GM21737 (cell line): Measurements from ENCODE around the gene NDUFB7.
"Not testable (repeated sequence)": the region's sequence is repeated elsewhere in the genome, so short reads cannot be mapped to it uniquely, and the experiment has no call there.

ENCODE experiments used
- ATAC-seq: cut with Tn5 transposase; IDR thresholded peaks from one replicate; pipeline ENCODE4 v1.9.1; 2021; ENCODE audit warnings: mild to moderate bottlenecking, moderate library complexity; ENCODE audit not compliant: unreplicated experiment

Gene NDUFB7

GRCh38 chr19:14571695-14572490 is at the start of gene NDUFB7:
Gene NDUFB7, minus strand, starts transcription at chr19:14572066. Its CDS starts 66 bp downstream, at chr19:14572000.
- ATAC-seq = peak; percentile 81

- ATAC-seq = no peak
Measured at GRCh38 chr19:14619404-14619803, 47.5 kb upstream of the NDUFB7 start.

DNA sequence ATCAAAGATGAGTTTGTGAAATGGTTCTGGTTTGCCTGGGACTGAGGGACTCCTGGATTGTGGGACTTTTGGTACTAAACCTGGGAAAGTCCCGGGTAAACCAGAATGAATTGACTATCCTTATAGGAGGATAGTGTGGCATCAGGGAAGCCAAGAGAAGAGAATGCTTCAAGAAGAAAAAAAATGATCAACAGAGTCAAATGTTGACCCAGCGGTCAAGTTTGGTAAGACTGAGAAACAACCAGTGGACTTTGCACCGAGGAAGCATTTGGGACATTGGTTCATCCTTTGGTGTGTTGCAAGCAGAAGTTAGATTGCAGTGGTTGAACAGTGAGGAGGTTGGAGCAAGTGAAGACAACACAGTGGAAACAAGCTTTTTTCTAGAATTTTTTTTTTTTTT is 44.5 kb upstream of the NDUFB7 start:
- no peak for ATAC-seq

- no peak for ATAC-seq
Measured at GRCh38 chr19:14615623-14616022, 43.8 kb upstream of the NDUFB7 start.

DNA sequence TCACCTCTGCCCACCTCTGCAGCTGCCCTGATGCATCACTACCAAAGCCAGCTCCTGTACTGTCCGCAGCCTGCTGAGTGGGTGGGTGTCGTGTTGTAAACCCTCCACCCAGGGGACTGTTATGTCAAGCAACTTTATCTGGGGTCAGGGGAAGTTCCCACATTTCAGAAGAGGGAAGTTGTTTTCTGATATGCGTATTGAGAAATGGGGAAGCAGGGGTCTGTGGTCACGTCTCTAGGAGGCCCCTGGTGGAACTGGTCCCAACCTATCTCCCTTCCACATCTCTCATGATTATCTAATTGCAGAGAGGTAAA is 42.2 kb upstream of the NDUFB7 start:
- no peak for ATAC-seq

DNA sequence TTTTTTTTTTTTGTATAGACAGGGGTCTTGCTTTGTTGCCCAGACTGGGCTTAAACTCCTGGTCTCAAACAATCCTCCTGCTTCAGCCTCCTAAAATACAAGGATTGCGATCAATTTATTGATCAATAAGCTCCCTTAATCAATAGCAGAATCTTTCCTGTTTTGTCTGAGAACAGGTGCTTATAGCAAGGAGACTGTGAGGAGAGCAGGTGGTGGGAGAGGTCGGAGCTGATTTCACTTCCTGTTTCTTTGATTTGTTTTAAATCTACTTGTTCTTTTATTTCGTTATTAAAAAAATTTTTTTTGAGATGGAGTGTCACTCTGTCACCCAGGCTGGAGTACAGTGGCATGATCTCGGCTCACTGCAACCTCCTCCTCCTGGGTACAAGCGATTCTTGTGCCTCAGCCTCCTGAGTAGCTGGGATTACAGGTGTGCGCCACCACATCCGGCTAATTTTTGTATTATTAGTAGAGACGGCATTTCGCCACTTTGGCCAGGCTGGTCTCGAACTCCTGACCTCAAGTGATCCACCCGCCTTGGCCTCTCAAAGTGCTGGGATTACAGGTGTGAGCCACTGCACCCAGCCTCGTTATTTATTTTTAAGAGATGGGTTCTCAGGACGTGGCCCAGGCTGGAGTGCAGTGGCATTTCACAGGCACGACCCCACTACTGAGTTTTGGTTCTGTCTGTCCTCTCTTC is 41.7 kb upstream of the NDUFB7 start:
- ATAC-seq = not testable (repeated sequence)

- ATAC-seq = no peak
Measured at GRCh38 chr19:14612657-14613056, 40.8 kb upstream of the NDUFB7 start.

GRCh38 chr19:14612242-14612641 is 40.4 kb upstream of the NDUFB7 start:
- ATAC-seq = not testable (repeated sequence)

GRCh38 chr19:14611051-14611450 is 39.2 kb upstream of the NDUFB7 start:
- no peak for ATAC-seq

GRCh38 chr19:14606627-14607026 is 34.8 kb upstream of the NDUFB7 start:
- ATAC-seq = no peak

DNA sequence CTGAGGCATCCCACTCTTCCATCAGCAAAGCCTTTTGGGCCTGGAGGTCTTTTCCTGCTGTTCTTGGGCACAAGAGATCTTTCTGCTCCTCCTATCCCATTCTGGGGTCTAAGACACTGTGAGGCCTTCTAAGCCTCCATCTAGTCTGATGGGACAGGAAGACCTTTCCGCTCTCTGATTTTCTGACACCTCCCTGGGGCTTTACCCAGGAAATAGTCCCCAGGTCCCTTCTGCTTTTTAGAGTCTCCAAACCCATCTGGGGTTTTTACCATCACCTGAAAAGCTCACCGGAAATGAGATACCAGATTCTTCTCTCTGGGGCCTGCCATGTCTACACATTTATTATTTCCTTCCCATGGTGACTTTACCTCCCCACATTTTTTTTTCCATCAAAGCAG is 32.1 kb upstream of the NDUFB7 start:
- peak; percentile 79 for ATAC-seq

- no peak for ATAC-seq
Measured at GRCh38 chr19:14599548-14600147, 27.8 kb upstream of the NDUFB7 start.

- ATAC-seq = no peak
Measured at GRCh38 chr19:14595558-14595957, 23.7 kb upstream of the NDUFB7 start.

- ATAC-seq = not testable (repeated sequence)
Measured at GRCh38 chr19:14589433-14589832, 17.6 kb upstream of the NDUFB7 start.

DNA sequence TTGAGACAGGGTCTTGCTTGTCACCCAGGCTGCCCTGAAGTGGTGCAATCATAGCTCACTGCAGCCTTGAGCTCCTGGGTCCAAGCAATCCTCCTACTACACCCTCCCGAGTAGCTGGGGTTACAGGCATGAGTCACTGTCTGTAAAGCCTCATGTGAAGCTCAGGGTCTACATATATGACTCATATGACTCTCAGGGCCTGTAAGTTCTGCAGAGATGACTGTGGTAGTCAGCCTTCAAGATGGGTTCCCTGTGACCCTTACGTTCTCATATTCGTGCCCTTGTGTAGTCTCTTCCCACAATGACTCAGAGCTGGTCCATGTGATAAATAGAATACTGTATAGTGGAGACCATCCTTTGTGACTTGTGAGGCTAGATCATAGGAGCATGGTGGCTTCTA is 13.3 kb upstream of the NDUFB7 start:
- ATAC-seq = peak; percentile 65

DNA sequence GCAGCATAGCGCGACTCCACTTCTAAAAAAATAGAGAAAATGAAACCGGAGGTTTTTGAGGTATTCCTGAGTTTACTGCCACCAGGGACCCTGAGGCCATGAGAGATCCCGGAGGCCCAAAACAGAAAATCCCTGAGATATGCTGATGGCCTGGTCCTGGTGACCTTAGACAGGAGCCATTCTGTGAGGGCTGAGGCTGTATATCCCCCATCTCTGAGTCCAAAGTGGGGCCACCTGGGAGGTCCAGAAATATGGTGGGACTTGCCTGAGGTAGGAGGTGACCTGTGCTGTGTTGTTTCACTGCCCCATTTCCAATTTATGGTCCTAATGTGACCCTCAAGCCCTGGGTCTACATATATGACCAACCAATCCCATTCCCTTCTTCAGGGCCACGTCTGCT is 12.5 kb upstream of the NDUFB7 start:
- not testable (repeated sequence) for ATAC-seq

GRCh38 chr19:14582894-14583340 is 11.1 kb upstream of the NDUFB7 start, which contains the start of gene CLEC17A:
Gene CLEC17A, plus strand, starts transcription at chr19:14583084. Its CDS starts 77 bp downstream, at chr19:14583161.
- ATAC-seq = no peak

DNA sequence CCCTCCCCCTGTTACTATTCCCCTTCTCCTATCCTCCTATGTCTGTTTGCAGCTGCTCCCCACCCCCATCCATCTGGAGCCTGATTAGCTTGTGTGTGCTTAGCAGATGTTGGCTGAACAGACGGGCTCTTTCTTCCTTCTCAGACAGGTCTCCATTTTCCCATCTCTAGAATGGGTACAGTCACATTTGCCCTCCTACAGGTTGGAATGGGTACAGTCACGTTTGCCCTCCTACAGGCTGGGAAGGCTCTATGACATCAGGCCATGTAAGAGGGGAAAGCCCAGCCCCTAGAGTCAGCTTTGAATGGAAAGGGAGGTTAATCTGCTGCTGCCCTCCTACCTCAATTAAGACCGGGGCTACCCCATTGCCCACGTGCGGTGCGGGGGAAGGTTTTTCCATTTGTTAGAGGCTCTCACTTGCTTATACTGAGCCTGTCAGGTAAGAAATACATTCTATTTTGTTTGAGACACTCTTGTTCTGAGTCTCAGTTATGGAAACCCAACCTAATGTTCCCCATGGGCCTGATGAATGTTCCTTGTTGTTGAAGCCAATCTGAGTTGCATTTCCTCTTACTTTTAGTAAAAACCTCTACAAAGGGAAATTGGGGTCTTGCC is 8.9 kb upstream of the NDUFB7 start:
- no peak for ATAC-seq

GRCh38 chr19:14577885-14578427 is 6.1 kb upstream of the NDUFB7 start:
- peak; percentile 41 for ATAC-seq

DNA sequence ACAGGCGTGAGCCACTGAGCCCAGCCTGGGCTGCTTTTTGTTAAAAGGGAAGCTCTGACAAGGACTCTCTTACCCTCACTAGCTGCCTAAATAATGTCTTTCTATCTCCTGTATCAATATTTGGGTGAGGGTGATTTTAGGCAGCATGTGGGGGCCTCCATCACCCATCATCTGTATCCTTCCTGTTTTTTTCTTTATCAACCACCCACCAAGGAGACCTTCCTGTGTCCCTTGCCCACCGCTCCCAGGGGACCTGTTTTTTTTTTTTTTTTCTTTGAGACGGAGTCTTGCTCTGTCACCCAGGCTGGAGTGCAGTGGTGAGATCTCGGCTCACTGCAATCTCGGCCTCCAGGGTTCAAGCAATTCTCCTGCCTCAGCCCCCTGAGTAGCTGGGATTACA is 5.4 kb upstream of the NDUFB7 start:
- ATAC-seq = no peak

- ATAC-seq = no peak
Measured at GRCh38 chr19:14576363-14576762, 4.5 kb upstream of the NDUFB7 start.
